Vagina (tissue), 2 donors: ENCODE data around the gene ZNF48.

Experiments
- POLR2AphosphoS5 ChIP-seq, 2 donors: sonication (generic); formaldehyde crosslinking; IDR thresholded peaks; one replicate each; pipeline ENCODE4 v1.9.0; 2017; ENCODE audit warnings: antibody characterized with exemption in 2 of 2, mild to moderate bottlenecking in 2 of 2, low read depth in 1 of 2; ENCODE audit not compliant: insufficient read depth in 1 of 2
- TF ChIP-seq, protein P1 (sequence below), 3 experiments: fragments of 450-650 bp in 2 of 3; fragments of 200-600 bp in 1 of 3; sonication (generic) in 1 of 3; IDR thresholded peaks; one replicate each; pipeline ENCODE4 v1.5.1; 2017 to 2019; ENCODE audit warnings: antibody characterized with exemption in 3 of 3, mild to moderate bottlenecking in 2 of 3, moderate library complexity in 2 of 3

- TF ChIP-seq, protein P1, sequence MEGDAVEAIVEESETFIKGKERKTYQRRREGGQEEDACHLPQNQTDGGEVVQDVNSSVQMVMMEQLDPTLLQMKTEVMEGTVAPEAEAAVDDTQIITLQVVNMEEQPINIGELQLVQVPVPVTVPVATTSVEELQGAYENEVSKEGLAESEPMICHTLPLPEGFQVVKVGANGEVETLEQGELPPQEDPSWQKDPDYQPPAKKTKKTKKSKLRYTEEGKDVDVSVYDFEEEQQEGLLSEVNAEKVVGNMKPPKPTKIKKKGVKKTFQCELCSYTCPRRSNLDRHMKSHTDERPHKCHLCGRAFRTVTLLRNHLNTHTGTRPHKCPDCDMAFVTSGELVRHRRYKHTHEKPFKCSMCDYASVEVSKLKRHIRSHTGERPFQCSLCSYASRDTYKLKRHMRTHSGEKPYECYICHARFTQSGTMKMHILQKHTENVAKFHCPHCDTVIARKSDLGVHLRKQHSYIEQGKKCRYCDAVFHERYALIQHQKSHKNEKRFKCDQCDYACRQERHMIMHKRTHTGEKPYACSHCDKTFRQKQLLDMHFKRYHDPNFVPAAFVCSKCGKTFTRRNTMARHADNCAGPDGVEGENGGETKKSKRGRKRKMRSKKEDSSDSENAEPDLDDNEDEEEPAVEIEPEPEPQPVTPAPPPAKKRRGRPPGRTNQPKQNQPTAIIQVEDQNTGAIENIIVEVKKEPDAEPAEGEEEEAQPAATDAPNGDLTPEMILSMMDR (IDR thresholded peaks at IDR 0.05): no peak
- TF ChIP-seq POLR2AphosphoS5 (IDR thresholded peaks at IDR 0.05; ENCODE audit: insufficient read depth in 1 of 2, low read depth in 1 of 2): no peak
Measured at GRCh38 chr16:30421010-30421409, 25.8 kb downstream of the ZNF48 start.
